OCI-LY3 (cell line): ENCODE measurements around the gene CDK11A.
A peak's percentile ranks its signal among the peaks of the same experiment; 100 is the strongest.
"Not testable (repeated sequence)": the region's sequence is repeated elsewhere in the genome, so short reads cannot be mapped to it uniquely, and the experiment has no call there.

ENCODE experiments used
- H2AFZ ChIP-seq: fragments of 200-600, 300-600 bp; shearing (Covaris generic); 2 replicates; pipeline ENCODE4 v1.6.0; 2014; ENCODE audit warnings: antibody characterized with exemption, low read depth, low read length
- H3K27ac ChIP-seq: fragments of 200-600, 300-600 bp; sonication (generic); 2 replicates; pipeline ENCODE4 v1.5.1; 2014; ENCODE audit warnings: mild to moderate bottlenecking, low read length, moderate library complexity, mixed read lengths
- H3K27me3 ChIP-seq: fragments of 200-600, 300-600 bp; sonication (generic); 2 replicates; pipeline ENCODE4 v1.6.1; 2014; ENCODE audit warnings: low read depth, low read length, mixed read lengths
- H3K36me3 ChIP-seq: fragments of 200-600, 300-600 bp; sonication (generic); replicated peaks from 2 replicates; pipeline ENCODE3; 2014; ENCODE audit warnings: low read depth, low read length, mixed read lengths
- H3K4me1 ChIP-seq: fragments of 300-600, 200-600 bp; sonication (generic); 2 replicates; pipeline ENCODE4 v1.6.1; 2014; ENCODE audit warnings: low read length, mixed read lengths
- H3K4me2 ChIP-seq: fragments of 200-600, 300-600 bp; sonication (generic); 2 replicates; pipeline ENCODE4 v1.6.1; 2014; ENCODE audit warnings: low read length, mixed read lengths
- H3K4me3 ChIP-seq: fragments of 300-600, 200-600 bp; sonication (generic); 2 replicates; pipeline ENCODE4 v1.5.1; 2014; ENCODE audit warnings: antibody characterized with exemption, mild to moderate bottlenecking, low read length, moderate library complexity
- H3K79me2 ChIP-seq: fragments of 300-600, 200-600 bp; shearing (Covaris generic); 2 replicates; pipeline ENCODE4 v1.6.1; 2014; ENCODE audit warnings: mild to moderate bottlenecking, low read length, mixed read lengths
- H3K9ac ChIP-seq: fragments of 300-600, 200-600 bp; shearing (Covaris generic); 2 replicates; pipeline ENCODE4 v1.6.0; 2014; ENCODE audit warnings: mild to moderate bottlenecking, low read length, moderate library complexity
- H3K9me3 ChIP-seq: fragments of 200-600, 300-600 bp; shearing (Covaris generic); 2 replicates; pipeline ENCODE4 v1.6.1; 2014; ENCODE audit warnings: low read length, mixed read lengths; ENCODE audit not compliant: insufficient read depth
- H4K20me1 ChIP-seq: fragments of 200-600, 300-600 bp; sonication (generic); 2 replicates; pipeline ENCODE4 v1.6.1; 2016; ENCODE audit warnings: low read length, mixed read lengths; ENCODE audit not compliant: insufficient read depth

CDK11A gene

DNA sequence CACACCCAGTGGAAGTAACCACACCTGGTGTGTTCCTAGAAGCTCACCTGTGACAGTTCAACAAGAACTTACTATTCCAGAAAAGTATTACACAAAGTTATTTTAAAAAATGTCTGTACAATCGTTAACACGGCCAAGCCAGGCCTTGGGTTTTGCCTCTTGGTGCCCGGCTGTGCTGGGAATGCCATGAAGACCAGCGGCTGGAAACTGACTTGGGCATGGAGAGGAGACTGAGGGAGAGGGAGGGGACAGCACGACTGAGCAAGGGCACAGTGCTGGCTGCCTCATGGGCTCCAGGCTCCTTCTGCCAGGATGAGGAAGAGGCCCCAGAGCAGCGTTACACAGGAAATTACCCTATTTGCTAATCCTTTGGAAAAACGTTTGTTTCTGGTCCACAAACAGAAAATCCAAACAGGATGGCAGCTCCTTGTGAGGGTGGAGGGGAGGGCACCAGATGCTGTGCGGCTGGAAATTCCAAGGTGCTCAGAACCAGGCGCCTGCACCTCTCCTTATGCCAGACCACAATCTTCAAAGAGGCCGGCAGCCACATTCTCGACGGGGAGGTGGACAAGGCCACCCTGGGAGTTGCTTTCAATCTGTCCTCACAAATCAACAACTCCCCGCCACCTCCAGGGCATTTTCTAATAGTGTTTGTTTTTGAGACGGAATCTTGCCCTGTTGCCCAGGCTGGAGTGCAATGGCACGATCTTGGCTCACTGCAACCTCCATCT lies 61.2 kb downstream of the CDK11A start:
- H3K36me3 ChIP-seq, result peaks cover 16% of the 10 kb centered on the region
- not testable (repeated sequence) for H3K79me2 ChIP-seq, H3K9ac ChIP-seq, H3K4me3 ChIP-seq, H2AFZ ChIP-seq, H3K4me2 ChIP-seq, H3K4me1 ChIP-seq, H3K9me3 ChIP-seq, H3K27ac ChIP-seq, H3K27me3 ChIP-seq, H4K20me1 ChIP-seq

DNA sequence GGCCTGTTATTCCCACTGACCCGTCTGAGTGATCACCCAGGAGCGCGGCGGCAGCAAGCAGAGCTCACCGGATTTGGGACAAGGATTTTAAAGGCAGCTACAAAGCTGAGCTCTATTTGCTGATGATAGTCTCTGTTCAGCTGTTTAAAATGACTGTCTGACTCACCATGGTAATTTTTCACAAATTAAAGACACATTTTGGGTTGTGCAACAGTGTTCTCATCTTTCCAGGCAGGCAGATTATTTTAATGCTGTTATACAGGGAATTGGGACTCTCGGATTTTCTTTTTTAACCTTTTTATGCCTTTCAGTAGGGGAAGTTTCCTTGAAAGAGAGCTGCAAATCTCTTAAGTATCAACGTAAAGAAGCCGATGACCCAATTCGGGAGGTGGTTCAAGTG lies 61.8 kb downstream of the CDK11A start:
- peaks cover 16% of the 10 kb centered on the region for H3K36me3 ChIP-seq
- not testable (repeated sequence) for H3K27ac ChIP-seq, H4K20me1 ChIP-seq, H3K79me2 ChIP-seq, H3K4me3 ChIP-seq, H3K9me3 ChIP-seq, H3K4me1 ChIP-seq, H2AFZ ChIP-seq, H3K4me2 ChIP-seq, H3K27me3 ChIP-seq, H3K9ac ChIP-seq

DNA sequence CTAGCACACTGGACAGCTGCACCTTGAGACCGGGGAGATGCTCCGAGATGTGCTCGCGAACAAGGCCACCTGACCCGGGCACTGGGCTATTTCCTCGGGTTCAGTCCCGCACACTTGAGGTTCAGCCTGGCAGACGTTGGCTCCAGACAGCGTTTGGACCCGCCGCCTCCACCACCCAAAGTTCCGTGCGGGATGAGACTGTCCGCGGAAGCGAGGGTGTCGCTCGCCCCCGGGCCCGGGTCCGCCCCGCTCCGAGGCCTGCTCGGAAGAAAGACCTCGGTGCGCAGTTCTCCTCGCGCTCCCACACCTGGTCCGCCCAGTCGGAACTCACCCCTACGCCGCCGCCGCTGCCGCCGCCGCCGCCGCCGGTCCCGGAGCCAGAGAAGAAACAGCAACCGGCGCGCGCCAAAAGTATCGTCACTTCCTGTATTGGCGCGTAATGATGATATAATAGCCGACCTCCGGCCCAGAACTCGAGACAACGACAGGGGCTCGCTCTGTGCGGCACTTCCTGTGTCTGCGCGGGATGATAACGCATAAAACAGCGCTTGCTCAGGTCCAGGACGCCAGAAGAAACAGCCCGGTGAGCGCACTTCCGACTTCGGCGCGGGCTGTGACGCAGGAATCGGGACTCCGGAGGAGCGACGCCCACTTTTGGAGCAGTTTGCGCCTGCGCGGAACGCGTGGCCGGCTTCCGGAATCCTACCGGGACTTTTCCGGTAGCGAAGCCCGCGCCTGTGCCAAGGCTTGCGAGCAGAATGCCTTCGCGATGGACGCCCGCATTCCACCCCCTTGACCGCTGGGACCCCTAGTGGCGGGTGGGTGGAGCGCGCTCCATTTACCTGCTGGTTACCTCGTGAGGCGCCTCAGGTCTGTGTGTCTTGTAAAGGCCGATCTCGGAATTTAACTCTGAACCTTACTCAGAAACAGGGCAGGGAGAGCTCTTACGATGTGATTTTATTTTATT lies 65.3 kb downstream of the CDK11A start, which contains the start of gene CDK11B:
CDK11B (minus strand) TSS at position 422 of the 967 bp plus-strand sequence. CDS start 1,519 bp downstream, outside the sequence.
- H3K9me3 ChIP-seq, H3K27me3 ChIP-seq, H3K4me1 ChIP-seq, H3K36me3 ChIP-seq, H4K20me1 ChIP-seq, H3K79me2 ChIP-seq: not testable (repeated sequence)
- H3K9ac ChIP-seq, result peak within 1 kb of the TSS; percentile 73
- H3K4me2 ChIP-seq, result peak within 1 kb of the TSS; percentile 44
- peak within 1 kb of the TSS; percentile 78 for H3K4me3 ChIP-seq
- H2AFZ ChIP-seq, result peak within 1 kb of the TSS; percentile 54; the same call in 1 of the 2 replicates
- H3K27ac ChIP-seq, result peak within 1 kb of the TSS; percentile 85
